ENCODE results near the gene SHOC1. TPM values are rescaled to one million over a fixed set of nuclear protein-coding genes. Genes with fewer than 3 reads are reported as not detected.
A peak's percentile ranks its signal among the peaks of the same experiment; 100 is the strongest.

SHOC1 gene
- total and polyA plus RNA-seq, 12 donors: 0.11 to 8.2 (median 3.2) TPM

DNA sequence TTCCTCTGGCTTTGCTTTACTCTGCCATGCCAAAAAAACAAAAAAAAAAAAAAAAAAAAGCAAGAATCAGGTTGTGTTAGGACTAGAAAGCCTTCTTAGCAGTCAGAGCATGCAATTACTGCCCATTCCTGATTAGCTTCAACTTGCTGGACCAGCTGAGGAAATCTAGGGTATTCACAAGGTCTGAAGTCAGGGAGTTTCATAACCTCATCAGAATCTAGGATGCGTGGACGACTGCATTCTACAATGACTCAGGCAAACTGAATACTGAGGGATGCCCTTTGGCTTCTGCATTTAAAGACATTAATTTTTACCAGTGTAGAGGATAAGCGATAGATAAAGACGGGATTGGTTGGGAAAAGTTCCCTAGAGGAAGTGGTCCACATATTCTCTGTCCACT is 39.2 kb upstream of the SHOC1 start:
- H3K4me1 ChIP-seq (replicated peaks in 1 of 2): peaks cover 2 to 3% of the 10 kb centered on the region in 2 donors
- DNase-seq: peak in 4 of 7 donors; percentile 35 to 63 (median 41)
- intact Hi-C loops (cut with DNase I): loop anchor here (5.0 to 10.0 kb wide), 3 partner anchors 61 to 243 kb away; partner anchors contain the start of gene UGCG (in 1 of the 2)
- H3K27me3 ChIP-seq: no peaks in the 10 kb centered on the region
- no peaks in the 10 kb centered on the region for H3K9me3 ChIP-seq (replicated peaks in 1 of 3)
- TF ChIP-seq, protein P1, sequence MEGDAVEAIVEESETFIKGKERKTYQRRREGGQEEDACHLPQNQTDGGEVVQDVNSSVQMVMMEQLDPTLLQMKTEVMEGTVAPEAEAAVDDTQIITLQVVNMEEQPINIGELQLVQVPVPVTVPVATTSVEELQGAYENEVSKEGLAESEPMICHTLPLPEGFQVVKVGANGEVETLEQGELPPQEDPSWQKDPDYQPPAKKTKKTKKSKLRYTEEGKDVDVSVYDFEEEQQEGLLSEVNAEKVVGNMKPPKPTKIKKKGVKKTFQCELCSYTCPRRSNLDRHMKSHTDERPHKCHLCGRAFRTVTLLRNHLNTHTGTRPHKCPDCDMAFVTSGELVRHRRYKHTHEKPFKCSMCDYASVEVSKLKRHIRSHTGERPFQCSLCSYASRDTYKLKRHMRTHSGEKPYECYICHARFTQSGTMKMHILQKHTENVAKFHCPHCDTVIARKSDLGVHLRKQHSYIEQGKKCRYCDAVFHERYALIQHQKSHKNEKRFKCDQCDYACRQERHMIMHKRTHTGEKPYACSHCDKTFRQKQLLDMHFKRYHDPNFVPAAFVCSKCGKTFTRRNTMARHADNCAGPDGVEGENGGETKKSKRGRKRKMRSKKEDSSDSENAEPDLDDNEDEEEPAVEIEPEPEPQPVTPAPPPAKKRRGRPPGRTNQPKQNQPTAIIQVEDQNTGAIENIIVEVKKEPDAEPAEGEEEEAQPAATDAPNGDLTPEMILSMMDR (IDR thresholded peaks at IDR 0.05): no peak
- no peak for TF ChIP-seq POLR2A (IDR thresholded peaks at IDR 0.05)
- WGBS, 4 donors: 37 to 60% (median 47%) methylated on average over 4 of the region's 4 CpGs
- no peaks in the 10 kb centered on the region for H3K36me3 ChIP-seq (replicated peaks in 1 of 2)
- H3K27ac ChIP-seq: peak overlapping the region in 1 of 5 donors; percentile 58
- H3K4me3 ChIP-seq: no peak overlapping the region

DNA sequence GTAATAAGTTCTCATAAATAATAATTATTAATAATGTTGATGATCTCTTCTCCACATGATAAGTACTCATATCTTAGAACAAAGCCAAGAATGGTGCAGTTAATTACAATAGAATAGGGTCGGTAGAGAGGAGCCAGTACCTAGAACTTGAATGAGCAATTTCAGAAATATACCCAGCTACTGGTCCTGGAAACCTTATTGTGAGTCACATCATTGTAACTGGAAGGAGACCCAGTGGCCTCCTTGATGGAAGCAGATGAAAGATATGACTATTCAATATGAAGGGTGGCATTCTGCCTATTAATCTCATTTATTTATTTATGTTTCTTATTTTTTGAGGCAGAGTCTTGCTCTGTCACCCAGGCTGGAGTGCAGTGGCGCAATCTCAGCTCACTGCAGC is 37.7 kb upstream of the SHOC1 start:
- intact Hi-C loops (cut with DNase I): loop anchor here (5.0 to 10.0 kb wide), 3 partner anchors 62 to 245 kb away; partner anchors contain the start of gene UGCG (in 1 of the 2)
- TF ChIP-seq POLR2A (IDR thresholded peaks at IDR 0.05): no peak
- TF ChIP-seq, protein P1 (IDR thresholded peaks at IDR 0.05): no peak
- no peak overlapping the region for H3K4me3 ChIP-seq
- H3K36me3 ChIP-seq (replicated peaks in 1 of 2): no peaks in the 10 kb centered on the region
- H3K9me3 ChIP-seq (replicated peaks in 1 of 3): no peaks in the 10 kb centered on the region
- 89 to 96% (median 93%) methylated on average over 2 of the region's 2 CpGs for WGBS, 4 donors
- DNase-seq: no peak
- H3K27ac ChIP-seq: no peak overlapping the region
- H3K27me3 ChIP-seq: no peaks in the 10 kb centered on the region
- H3K4me1 ChIP-seq (replicated peaks in 1 of 2): no peaks in the 10 kb centered on the region

DNA sequence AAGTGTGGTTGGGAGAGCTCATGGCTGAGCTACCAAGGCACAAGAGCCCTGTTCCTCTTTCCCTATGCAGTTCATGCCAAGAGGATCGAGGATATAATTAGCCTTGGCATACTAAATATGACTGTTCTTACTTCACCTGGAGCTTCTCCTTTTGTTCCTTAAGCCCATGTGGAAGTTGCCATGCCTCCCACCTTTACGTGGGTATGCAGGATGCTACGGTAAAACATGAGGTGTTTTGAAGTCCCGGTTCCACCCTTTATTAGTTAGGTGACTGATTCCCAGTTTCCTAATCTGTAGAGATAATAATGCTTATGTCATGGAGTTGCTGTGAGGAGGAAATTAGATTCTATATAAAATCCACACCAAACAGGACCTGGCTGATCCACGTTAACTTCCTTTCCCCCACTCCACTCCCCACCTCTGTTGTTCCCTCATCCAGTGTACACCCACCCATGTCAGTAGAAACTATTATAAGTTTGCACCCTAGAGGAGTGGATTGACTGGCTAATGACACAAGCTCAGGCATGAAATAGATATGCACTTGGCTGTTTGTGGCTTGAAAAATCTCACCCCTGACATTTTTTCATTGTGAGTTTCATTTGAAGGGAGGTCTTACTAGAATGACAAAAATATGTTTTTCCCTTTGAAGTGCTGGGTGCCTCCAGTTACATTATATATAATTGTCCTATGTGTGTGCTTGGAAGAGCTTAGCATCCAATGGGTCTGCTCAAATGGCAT is 36.8 kb upstream of the SHOC1 start:
- Histone ChIP-seq H3K4me3 (no peak overlapping the region), H3K36me3 (replicated peaks in 1 of 2) (no peaks in the 10 kb centered on the region), H3K27ac (no peak overlapping the region), H3K27me3 (no peaks in the 10 kb centered on the region), H3K9me3 (replicated peaks in 1 of 3) (no peaks in the 10 kb centered on the region), H3K4me1 (replicated peaks in 1 of 2) (no peaks in the 10 kb centered on the region)
- DNase-seq: no peak
- WGBS, 4 donors: 83 to 95% (median 86%) methylated on average over 5 of the region's 5 CpGs
- TF ChIP-seq POLR2A (IDR thresholded peaks at IDR 0.05): no peak
- TF ChIP-seq, protein P1 (IDR thresholded peaks at IDR 0.05): no peak
- intact Hi-C loops (cut with DNase I): loop anchor here (5.0 to 10.0 kb wide), 3 partner anchors 63 to 246 kb away; partner anchors contain the start of gene UGCG (in 1 of the 2)

DNA sequence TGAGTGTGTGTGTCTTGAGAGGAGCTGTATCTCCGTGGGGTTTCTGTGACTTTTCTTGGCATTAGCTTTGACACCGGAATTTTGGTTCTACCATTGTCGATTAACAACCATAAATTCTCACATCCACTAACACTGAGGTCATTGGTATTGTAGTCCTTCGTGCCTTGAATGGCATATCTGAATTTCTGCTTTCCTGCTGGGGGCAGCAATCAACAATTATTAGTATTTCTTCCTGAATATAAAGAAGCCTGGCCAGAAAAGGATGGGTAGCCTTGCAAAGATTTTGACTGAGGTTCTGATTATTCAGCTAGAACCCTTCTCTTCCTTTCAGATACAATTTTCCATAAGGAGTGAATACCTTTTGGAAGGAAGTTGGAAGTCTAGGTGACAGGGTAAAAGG is 33.5 kb upstream of the SHOC1 start:
- Histone ChIP-seq H3K27me3 (no peaks in the 10 kb centered on the region), H3K4me3 (no peak overlapping the region), H3K9me3 (replicated peaks in 1 of 3) (no peaks in the 10 kb centered on the region), H3K27ac (no peak overlapping the region), H3K36me3 (replicated peaks in 1 of 2) (no peaks in the 10 kb centered on the region), H3K4me1 (replicated peaks in 1 of 2) (no peaks in the 10 kb centered on the region)
- intact Hi-C loops (cut with DNase I): no loop called here
- whole genome bisulfite sequencing, 4 donors: 25 to 42% (median 36%) methylated on average over 4 of the region's 4 CpGs
- peak in 1 of 7 donors; percentile 27 for DNase-seq
- TF ChIP-seq POLR2A (IDR thresholded peaks at IDR 0.05): no peak
- TF ChIP-seq, protein P1 (IDR thresholded peaks at IDR 0.05): peak in 5 of 6 experiments; percentile 15 to 42 (median 35)
